ENCODE results near the gene IRF7. TPM values are rescaled to one million over a fixed set of nuclear protein-coding genes. Genes with fewer than 3 reads are reported as not detected.

IRF7 gene
- polyA plus RNA-seq, 1 of the 3 experiments (the other 2 are of a cell fraction): 6.3 TPM

DNA sequence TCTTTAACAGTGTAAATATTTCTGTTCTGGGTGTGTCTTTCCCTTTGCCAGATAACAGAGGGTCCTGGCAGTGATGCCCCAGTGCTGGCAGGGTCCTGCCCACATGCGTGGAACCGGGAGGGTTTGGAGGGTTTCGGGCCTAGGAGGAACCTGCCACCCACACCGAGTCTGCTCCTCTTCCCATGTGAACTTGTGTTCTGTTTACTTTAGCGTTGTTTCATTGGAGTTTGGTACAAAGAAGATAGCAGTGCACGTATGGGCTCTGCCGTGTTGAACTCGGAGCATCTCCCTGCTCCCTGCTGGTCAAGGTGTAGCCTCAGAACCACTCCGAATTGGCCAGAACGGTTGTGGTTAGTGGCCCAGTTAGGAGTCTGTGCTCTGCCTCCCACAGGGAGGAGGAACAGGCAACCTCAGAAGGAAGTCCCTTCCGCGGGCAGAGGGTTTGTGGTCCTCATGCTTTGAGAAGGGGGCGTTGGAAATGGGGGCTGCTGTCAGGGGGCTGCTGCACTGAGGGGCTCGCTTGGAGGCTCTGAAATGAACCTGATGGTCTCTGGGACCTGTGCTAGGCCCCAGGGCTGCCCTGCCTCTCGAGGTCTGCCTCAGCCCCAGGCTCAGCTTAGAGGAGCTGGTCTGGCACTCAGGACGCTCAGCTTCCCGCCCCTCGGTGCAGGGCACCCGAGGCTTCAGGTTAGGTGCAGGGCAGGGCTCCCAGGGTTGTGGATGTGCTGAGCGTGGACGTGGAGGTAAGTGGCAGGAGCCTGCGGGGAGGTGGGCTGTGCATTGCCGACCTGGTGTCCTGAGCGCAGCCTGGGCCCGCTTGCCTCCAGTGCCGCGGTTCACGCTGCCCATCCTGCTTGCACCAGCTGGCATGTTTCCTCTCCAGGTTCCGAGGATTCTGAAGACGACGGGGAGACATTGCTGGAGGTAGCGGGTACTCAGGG lies 29.1 kb downstream of the IRF7 start:
- Histone ChIP-seq H3K36me3 (replicated peaks in 1 of 2; ENCODE audit: control insufficient read depth in 1 of 2, insufficient read depth in 2 of 2, low read length in 1 of 2) (peaks cover 26 to 57% of the 10 kb centered on the region in 2 experiments), H3K9me2 (no peaks in the 10 kb centered on the region), H3K4me3 (ENCODE audit: low read depth in 2 of 2, low read length in 1 of 2) (no peak overlapping the region), H3F3A (replicated peaks; ENCODE audit: insufficient read depth) (peaks cover 12% of the 10 kb centered on the region), H3K27me3 (ENCODE audit: insufficient read depth) (no peaks in the 10 kb centered on the region), H2AFZ (ENCODE audit: low read depth) (no peak overlapping the region), H4K20me1 (ENCODE audit: insufficient read depth) (peaks cover 75% of the 10 kb centered on the region), H3K9ac (no peak overlapping the region), H3K27ac (ENCODE audit: low read depth in 2 of 2, low read length in 1 of 2) (no peak overlapping the region), H3K4me1 (ENCODE audit: control insufficient read depth in 1 of 2, insufficient read depth in 2 of 2, low read depth in 1 of 2, low read length in 1 of 2) (no peaks in the 10 kb centered on the region), H3K4me2 (no peak overlapping the region), H3K79me2 (ENCODE audit: insufficient read depth) (peaks cover 69% of the 10 kb centered on the region), H3K9me3 (no peaks in the 10 kb centered on the region)
- CTCF ChIA-PET: no interaction called here
- 89% methylated on average over 20 of the region's 32 CpGs for WGBS (ENCODE audit: low lambda C conversion rate)
- no peak for DNase-seq
- POLR2A ChIA-PET: interaction anchor here (1.0 kb wide), 1 partner anchor 22 kb away, joined by 3 read pairs; no protein-coding TSS in a partner anchor
- TF ChIP-seq, protein P1, sequence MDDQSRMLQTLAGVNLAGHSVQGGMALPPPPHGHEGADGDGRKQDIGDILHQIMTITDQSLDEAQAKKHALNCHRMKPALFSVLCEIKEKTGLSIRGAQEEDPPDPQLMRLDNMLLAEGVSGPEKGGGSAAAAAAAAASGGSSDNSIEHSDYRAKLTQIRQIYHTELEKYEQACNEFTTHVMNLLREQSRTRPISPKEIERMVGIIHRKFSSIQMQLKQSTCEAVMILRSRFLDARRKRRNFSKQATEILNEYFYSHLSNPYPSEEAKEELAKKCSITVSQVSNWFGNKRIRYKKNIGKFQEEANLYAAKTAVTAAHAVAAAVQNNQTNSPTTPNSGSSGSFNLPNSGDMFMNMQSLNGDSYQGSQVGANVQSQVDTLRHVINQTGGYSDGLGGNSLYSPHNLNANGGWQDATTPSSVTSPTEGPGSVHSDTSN (IDR thresholded peaks at IDR 0.05): no peak
- TF ChIP-seq NRF1 (IDR thresholded peaks at IDR 0.05; ENCODE audit: low read depth, low read length) (no peak), EP300 (IDR thresholded peaks at IDR 0.05; ENCODE audit: borderline replicate concordance in 1 of 2, low read depth in 1 of 2, low read length in 1 of 2) (no peak), TEAD4 (IDR thresholded peaks at IDR 0.05; ENCODE audit: borderline replicate concordance, insufficient read depth) (no peak), GATA2 (CRISPR knock-in tag; IDR thresholded peaks at IDR 0.05) (no peak), MXI1 (IDR thresholded peaks at IDR 0.05; ENCODE audit: low read depth, low read length) (no peak), SIN3A (IDR thresholded peaks at IDR 0.05; ENCODE audit: borderline replicate concordance, low read depth, low read length) (no peak), CHD2 (IDR thresholded peaks at IDR 0.05; ENCODE audit: low read length, partially characterized antibody) (no peak), EZH2phosphoT487 (IDR thresholded peaks at IDR 0.05; ENCODE audit: borderline replicate concordance, low read depth) (no peak), NFIC (IDR thresholded peaks at IDR 0.05; ENCODE audit: borderline replicate concordance) (no peak), RFX5 (IDR thresholded peaks at IDR 0.05; ENCODE audit: low read length) (no peak), RAD21 (IDR thresholded peaks at IDR 0.05; ENCODE audit: low read length) (no peak), FOSL2 (IDR thresholded peaks at IDR 0.05; ENCODE audit: borderline replicate concordance, low read depth) (no peak)
- TF ChIP-seq, protein P2, sequence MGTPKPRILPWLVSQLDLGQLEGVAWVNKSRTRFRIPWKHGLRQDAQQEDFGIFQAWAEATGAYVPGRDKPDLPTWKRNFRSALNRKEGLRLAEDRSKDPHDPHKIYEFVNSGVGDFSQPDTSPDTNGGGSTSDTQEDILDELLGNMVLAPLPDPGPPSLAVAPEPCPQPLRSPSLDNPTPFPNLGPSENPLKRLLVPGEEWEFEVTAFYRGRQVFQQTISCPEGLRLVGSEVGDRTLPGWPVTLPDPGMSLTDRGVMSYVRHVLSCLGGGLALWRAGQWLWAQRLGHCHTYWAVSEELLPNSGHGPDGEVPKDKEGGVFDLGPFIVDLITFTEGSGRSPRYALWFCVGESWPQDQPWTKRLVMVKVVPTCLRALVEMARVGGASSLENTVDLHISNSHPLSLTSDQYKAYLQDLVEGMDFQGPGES (IDR thresholded peaks at IDR 0.05; ENCODE audit: low read depth, low read length): no peak
- TF ChIP-seq, protein P3, sequence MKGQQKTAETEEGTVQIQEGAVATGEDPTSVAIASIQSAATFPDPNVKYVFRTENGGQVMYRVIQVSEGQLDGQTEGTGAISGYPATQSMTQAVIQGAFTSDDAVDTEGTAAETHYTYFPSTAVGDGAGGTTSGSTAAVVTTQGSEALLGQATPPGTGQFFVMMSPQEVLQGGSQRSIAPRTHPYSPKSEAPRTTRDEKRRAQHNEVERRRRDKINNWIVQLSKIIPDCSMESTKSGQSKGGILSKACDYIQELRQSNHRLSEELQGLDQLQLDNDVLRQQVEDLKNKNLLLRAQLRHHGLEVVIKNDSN (IDR thresholded peaks at IDR 0.05; ENCODE audit: borderline replicate concordance, low read depth): no peak
- TF ChIP-seq, protein P4, sequence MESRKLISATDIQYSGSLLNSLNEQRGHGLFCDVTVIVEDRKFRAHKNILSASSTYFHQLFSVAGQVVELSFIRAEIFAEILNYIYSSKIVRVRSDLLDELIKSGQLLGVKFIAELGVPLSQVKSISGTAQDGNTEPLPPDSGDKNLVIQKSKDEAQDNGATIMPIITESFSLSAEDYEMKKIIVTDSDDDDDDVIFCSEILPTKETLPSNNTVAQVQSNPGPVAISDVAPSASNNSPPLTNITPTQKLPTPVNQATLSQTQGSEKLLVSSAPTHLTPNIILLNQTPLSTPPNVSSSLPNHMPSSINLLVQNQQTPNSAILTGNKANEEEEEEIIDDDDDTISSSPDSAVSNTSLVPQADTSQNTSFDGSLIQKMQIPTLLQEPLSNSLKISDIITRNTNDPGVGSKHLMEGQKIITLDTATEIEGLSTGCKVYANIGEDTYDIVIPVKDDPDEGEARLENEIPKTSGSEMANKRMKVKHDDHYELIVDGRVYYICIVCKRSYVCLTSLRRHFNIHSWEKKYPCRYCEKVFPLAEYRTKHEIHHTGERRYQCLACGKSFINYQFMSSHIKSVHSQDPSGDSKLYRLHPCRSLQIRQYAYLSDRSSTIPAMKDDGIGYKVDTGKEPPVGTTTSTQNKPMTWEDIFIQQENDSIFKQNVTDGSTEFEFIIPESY (IDR thresholded peaks at IDR 0.05; ENCODE audit: borderline replicate concordance, low read depth): no peak

Data from SK-N-SH (cell line).